HEK293 (cell line): ENCODE measurements around the gene DLG2.

Experiments used
- ZNF121 ChIP-seq: fragments of 450-650 bp; formaldehyde crosslinking; IDR thresholded peaks from 2 replicates; pipeline ENCODE4 v1.5.1; 2016; ENCODE audit warnings: missing biosample characterization, missing genetic modification characterization
- ZNF433 ChIP-seq: fragments of 450-650 bp; formaldehyde crosslinking; IDR thresholded peaks from 2 replicates; pipeline ENCODE4 v1.5.1; 2016; ENCODE audit warnings: missing biosample characterization, missing genetic modification characterization, low read depth
- ZNF777 ChIP-seq: fragments of 450-650 bp; formaldehyde crosslinking; IDR thresholded peaks from 2 replicates; pipeline ENCODE4 v1.5.1; 2017; ENCODE audit warnings: missing biosample characterization, missing genetic modification characterization, borderline replicate concordance
- TF ChIP-seq, protein P1 (sequence below): fragments of 450-650 bp; formaldehyde crosslinking; IDR thresholded peaks from 2 replicates; pipeline ENCODE4 v1.5.1; 2016; ENCODE audit warnings: missing biosample characterization, missing genetic modification characterization
- TF ChIP-seq, protein P2 (sequence below): fragments of 450-650 bp; formaldehyde crosslinking; IDR thresholded peaks from 2 replicates; pipeline ENCODE4 v1.5.1; 2016; ENCODE audit warnings: missing biosample characterization, missing genetic modification characterization, low read depth
- TF ChIP-seq, protein P3 (sequence below): sonication (generic); formaldehyde crosslinking; IDR thresholded peaks from 2 replicates; pipeline ENCODE4 v1.8.1; 2022; ENCODE audit warnings: mild to moderate bottlenecking, moderate library complexity, missing genetic modification reagents

DNA sequence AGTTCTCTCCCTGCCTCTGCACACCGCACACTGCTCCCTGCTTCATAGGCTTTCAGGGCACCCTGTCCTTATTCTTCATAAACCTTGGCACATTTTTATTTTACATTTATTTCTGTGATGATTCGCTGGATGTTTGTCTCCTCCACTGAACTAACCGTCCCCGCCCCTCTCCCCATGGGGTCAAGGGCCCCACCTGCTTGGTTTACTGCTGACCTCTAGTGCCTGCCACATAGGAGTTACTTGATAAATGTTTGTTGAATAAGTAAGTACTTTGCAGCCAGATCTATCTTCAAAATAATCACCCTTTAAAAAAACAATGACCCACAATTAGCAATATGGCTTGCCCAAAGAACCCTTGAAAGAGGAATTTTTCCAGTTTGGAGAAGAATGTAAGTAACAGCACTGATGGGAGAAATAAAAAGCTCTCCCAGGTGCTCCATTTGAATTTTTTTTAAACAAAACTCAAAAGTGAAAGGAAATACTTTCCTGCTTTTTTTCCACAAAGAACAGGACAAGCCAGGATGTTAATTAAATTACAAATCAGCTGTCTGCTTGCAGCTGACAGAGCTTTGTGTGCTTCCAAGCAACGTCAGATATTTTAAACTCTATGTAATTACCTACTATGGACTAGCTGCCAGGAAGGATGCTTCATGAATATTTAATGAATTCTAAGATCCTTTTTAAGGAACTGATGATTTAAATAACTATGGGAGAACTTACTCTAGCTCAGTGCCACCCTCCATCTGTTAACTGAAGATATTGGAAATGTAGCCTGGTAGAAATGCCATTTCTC lies 1083.6 kb downstream of the DLG2 start:
- TF ChIP-seq, protein P1, sequence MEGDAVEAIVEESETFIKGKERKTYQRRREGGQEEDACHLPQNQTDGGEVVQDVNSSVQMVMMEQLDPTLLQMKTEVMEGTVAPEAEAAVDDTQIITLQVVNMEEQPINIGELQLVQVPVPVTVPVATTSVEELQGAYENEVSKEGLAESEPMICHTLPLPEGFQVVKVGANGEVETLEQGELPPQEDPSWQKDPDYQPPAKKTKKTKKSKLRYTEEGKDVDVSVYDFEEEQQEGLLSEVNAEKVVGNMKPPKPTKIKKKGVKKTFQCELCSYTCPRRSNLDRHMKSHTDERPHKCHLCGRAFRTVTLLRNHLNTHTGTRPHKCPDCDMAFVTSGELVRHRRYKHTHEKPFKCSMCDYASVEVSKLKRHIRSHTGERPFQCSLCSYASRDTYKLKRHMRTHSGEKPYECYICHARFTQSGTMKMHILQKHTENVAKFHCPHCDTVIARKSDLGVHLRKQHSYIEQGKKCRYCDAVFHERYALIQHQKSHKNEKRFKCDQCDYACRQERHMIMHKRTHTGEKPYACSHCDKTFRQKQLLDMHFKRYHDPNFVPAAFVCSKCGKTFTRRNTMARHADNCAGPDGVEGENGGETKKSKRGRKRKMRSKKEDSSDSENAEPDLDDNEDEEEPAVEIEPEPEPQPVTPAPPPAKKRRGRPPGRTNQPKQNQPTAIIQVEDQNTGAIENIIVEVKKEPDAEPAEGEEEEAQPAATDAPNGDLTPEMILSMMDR (tag by site-specific recombination), result no peak
- TF ChIP-seq, protein P2, sequence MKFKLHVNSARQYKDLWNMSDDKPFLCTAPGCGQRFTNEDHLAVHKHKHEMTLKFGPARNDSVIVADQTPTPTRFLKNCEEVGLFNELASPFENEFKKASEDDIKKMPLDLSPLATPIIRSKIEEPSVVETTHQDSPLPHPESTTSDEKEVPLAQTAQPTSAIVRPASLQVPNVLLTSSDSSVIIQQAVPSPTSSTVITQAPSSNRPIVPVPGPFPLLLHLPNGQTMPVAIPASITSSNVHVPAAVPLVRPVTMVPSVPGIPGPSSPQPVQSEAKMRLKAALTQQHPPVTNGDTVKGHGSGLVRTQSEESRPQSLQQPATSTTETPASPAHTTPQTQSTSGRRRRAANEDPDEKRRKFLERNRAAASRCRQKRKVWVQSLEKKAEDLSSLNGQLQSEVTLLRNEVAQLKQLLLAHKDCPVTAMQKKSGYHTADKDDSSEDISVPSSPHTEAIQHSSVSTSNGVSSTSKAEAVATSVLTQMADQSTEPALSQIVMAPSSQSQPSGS (tag by site-specific recombination), result no peak
- TF ChIP-seq ZNF777 (tag by site-specific recombination), result no peak
- TF ChIP-seq ZNF433 (tag by site-specific recombination), result no peak
- TF ChIP-seq, protein P3, sequence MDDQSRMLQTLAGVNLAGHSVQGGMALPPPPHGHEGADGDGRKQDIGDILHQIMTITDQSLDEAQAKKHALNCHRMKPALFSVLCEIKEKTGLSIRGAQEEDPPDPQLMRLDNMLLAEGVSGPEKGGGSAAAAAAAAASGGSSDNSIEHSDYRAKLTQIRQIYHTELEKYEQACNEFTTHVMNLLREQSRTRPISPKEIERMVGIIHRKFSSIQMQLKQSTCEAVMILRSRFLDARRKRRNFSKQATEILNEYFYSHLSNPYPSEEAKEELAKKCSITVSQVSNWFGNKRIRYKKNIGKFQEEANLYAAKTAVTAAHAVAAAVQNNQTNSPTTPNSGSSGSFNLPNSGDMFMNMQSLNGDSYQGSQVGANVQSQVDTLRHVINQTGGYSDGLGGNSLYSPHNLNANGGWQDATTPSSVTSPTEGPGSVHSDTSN (CRISPR knock-in tag), result no peak
- no peak for TF ChIP-seq ZNF121
